Activated CD4-positive, alpha-beta memory T cell treated with anti-CD3 and anti-CD28 coated beads for 36 hours (primary cell): ENCODE results near the gene DHRS7B. TPM values are rescaled to one million over a fixed set of nuclear protein-coding genes. Genes with fewer than 3 reads are reported as not detected.
"Not testable (repeated sequence)": the region's sequence is repeated elsewhere in the genome, so short reads cannot be mapped to it uniquely, and the experiment has no call there.

Experiments used
- CTCF ChIA-PET: fragments of 350-600 bp; sonication (Branson Sonifier 250); formaldehyde crosslinking; loops from one replicate; lab custom pipeline; 2021; ENCODE audit warnings: antibody characterized with exemption, inconsistent platforms; lab: Charles Lee
- POLR2A ChIA-PET: fragments of 350-600 bp; sonication (Branson Sonifier 250); formaldehyde crosslinking; loops from one replicate; lab custom pipeline; 2021; ENCODE audit warnings: antibody characterized with exemption; lab: Charles Lee
- DNase-seq: peaks from one replicate; pipeline ENCODE4 v3.0.0-alpha.2; 2020
- H3K27ac Mint-ChIP-seq: one replicate; pipeline ENCODE4 v1.8.0; 2021; ENCODE audit warnings: mixed read lengths
- H3K27me3 Mint-ChIP-seq: one replicate; pipeline ENCODE4 v1.8.0; 2021; ENCODE audit warnings: mixed read lengths
- H3K36me3 Mint-ChIP-seq: one replicate; pipeline ENCODE4 v1.8.0; 2021; ENCODE audit warnings: mixed read lengths
- H3K4me1 Mint-ChIP-seq: one replicate; pipeline ENCODE4 v1.8.0; 2021; ENCODE audit warnings: low read depth, mixed read lengths
- H3K4me3 Mint-ChIP-seq: one replicate; pipeline ENCODE4 v1.8.0; 2021; ENCODE audit warnings: mild to moderate bottlenecking, mixed read lengths
- H3K9me3 Mint-ChIP-seq: one replicate; pipeline ENCODE4 v1.8.0; 2021; ENCODE audit warnings: mixed read lengths
- intact Hi-C: fragments of 100-400 bp; cut with micrococcal nuclease; formaldehyde crosslinking; loops from one replicate; pipeline ENCODE4 v1.15.1; 2023
- total RNA-seq, 2 experiments: library from RNA; stranded (reverse); gene quantifications; one replicate each; pipeline ENCODE4 v1.2.3, GENCODE V29; 2021

Gene DHRS7B
- total RNA-seq, 2 experiments from 2014 or later, result 13.5 to 15.9 TPM

DNA sequence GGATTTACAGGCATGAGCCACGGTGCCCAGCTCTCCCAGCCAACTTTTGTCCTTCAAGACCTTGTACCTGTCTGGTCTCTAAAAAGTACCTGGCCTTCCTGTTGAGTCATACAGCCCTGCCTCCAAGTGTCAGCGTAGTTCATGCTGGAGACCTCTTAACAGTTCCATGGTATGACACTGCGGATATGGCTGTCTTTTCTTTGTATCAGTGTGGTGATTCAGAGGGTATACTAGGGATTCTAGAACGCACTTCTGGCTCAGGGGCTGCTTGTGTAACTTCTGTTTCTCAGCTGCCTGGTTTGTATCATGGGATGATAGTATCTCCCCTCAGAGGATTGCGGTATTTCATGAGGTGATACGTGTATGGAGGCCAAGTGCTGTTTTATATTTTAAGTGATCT lies 89.2 kb downstream of the DHRS7B start:
- H3K27me3 Mint-ChIP-seq, result no peaks in the 10 kb centered on the region
- peak overlapping the region; percentile 84 for H3K4me3 Mint-ChIP-seq
- ChIA-PET CTCF (interaction anchor here (1.9 kb wide), 1 partner anchor 97 kb away, joined by 5 read pairs; no protein-coding TSS in a partner anchor), POLR2A (interaction anchor here (0.6 kb wide), 1 partner anchor 21 kb away, joined by 5 read pairs; no protein-coding TSS in a partner anchor)
- no peak for DNase-seq
- peaks cover 4% of the 10 kb centered on the region for H3K36me3 Mint-ChIP-seq
- no peaks in the 10 kb centered on the region for H3K9me3 Mint-ChIP-seq
- H3K27ac Mint-ChIP-seq, result no peak overlapping the region
- peaks cover 59% of the 10 kb centered on the region for H3K4me1 Mint-ChIP-seq
- intact Hi-C loops, result loop anchor here (2.0 kb wide), 1 partner anchor 37 kb away; the partner anchor contains the start of gene NATD1

DNA sequence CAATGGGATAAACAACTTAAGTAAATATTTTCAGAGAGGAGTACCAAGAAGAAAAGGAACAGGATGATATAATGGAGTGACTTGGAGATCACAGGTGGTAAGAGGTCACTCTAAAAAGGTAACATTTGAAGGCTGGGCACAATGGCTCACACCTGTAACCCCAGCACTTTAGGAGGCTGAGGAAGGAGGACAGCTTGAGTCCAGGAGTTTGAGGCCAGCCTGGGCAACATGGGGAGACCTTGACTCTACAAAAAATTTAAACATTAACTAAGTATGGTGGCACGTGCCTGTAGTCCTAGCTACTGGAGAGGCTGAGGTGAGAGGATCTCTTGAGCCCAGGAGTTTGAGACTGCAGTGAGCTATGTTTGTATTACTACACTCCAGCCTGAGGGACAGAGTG lies 90.6 kb downstream of the DHRS7B start:
- no peak overlapping the region for H3K4me3 Mint-ChIP-seq
- POLR2A ChIA-PET, result no interaction called here
- CTCF ChIA-PET, result interaction anchor here (1.9 kb wide), 1 partner anchor 98 kb away, joined by 5 read pairs; no protein-coding TSS in a partner anchor
- no peak for DNase-seq
- intact Hi-C loops, result no loop called here
- peaks cover 47% of the 10 kb centered on the region for H3K4me1 Mint-ChIP-seq
- no peaks in the 10 kb centered on the region for H3K27me3 Mint-ChIP-seq
- no peak overlapping the region for H3K27ac Mint-ChIP-seq
- H3K36me3 Mint-ChIP-seq, result peaks cover 12% of the 10 kb centered on the region
- H3K9me3 Mint-ChIP-seq, result peaks cover 2% of the 10 kb centered on the region

DNA sequence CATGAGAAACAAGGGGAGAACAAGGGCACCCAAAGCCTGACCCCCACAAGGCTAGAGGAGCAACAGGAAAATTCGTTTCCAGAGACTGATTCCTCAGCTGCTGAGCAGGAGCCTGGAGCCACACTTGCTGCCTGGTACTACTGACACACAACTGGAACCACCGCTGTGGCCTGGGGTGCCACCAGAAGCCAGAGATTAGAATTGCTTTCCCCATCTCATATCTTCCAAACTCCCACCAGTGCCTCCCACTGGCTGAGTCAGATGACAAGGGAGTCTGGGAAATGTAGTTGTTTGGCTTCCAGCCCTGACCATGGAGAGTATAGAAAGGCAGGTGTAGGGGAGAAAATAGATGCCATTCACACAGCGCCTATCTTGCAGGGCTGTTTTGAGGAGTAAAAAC lies 91.3 kb downstream of the DHRS7B start:
- peak; percentile 77 for DNase-seq
- Mint-ChIP-seq H3K4me3 (no peak overlapping the region), H3K4me1 (peaks cover 40% of the 10 kb centered on the region), H3K27ac (no peak overlapping the region), H3K27me3 (no peaks in the 10 kb centered on the region), H3K36me3 (peaks cover 12% of the 10 kb centered on the region), H3K9me3 (peaks cover 2% of the 10 kb centered on the region)
- ChIA-PET CTCF (no interaction called here), POLR2A (no interaction called here)
- intact Hi-C loops, result no loop called here

DNA sequence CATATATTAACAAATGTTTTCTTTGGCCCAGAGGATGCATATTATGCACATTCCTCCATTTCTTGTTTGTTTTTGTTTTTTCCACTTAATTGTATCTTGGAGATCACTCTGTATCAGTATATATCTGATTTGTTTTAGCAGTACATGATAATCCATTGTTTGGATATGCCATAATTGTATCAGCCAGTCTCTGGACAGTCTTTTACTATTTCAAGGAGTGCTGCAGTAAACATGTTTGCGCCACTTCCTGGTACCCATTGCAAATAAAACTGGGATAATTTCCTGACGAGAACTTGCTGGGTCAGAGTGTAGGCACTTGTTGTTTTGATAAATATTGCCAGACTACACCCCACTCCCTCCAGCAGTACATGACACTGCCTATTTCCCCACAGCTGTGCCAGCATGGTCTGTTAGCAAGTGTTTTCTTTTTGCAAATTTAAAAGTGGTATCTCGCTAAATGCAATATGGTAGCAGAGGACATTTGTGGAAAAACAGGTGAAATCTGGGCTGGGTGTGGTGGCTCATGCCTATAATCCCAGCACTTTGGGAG lies 92.1 kb downstream of the DHRS7B start:
- no peak overlapping the region for H3K4me3 Mint-ChIP-seq
- DNase-seq, result no peak
- peaks cover 12% of the 10 kb centered on the region for H3K36me3 Mint-ChIP-seq
- ChIA-PET POLR2A (no interaction called here), CTCF (no interaction called here)
- no peak overlapping the region for H3K27ac Mint-ChIP-seq
- H3K27me3 Mint-ChIP-seq, result no peaks in the 10 kb centered on the region
- intact Hi-C loops, result no loop called here
- peaks cover 37% of the 10 kb centered on the region for H3K4me1 Mint-ChIP-seq
- H3K9me3 Mint-ChIP-seq, result peaks cover 2% of the 10 kb centered on the region

DNA sequence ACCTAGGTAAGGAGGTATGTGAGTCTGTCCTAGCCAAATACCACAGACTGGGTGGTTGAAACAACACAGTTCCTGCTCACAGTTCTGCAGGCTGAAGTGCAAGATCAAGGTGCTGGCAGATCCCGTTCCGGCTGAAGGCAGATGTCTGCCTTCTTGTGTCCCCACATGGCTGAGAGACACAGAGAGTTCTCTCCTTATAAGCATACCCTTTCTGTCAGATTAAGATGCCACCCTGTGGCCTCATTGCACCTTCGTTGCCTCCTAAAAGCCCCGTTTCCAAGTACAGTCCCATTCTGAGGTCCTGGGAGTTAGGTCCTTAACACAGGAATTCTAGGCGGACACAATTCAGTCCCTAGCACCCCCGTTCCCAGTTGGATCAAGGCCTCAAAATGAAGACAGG lies 96.3 kb downstream of the DHRS7B start:
- Mint-ChIP-seq H3K27me3 (no peaks in the 10 kb centered on the region), H3K4me1 (peaks cover 5% of the 10 kb centered on the region), H3K36me3 (peaks cover 10% of the 10 kb centered on the region), H3K27ac (no peak overlapping the region), H3K4me3 (no peak overlapping the region), H3K9me3 (peaks cover 2% of the 10 kb centered on the region)
- CTCF ChIA-PET, result no interaction called here
- POLR2A ChIA-PET, result no interaction called here
- no peak for DNase-seq
- intact Hi-C loops, result no loop called here

DNA sequence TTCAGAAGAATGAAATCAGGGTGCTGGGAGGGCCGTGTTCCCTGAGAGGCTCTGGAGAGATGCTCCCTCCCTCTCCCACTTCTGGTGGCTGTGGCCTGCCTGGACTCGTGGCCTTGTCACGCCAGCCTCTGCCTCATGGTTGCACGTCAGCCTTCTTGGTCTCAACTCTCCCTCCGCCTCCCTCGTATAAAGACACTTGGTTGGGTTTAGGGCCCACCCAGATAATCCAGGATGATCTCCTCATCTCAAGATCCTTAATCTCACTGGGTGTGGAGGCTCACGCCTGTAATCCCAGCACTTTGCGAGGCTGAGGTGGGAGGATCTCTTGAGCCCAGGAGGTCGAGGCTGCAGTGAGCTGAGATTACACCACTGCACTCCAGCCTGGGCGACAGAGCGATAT lies 100.5 kb downstream of the DHRS7B start:
- POLR2A ChIA-PET, H3K27ac Mint-ChIP-seq, H3K4me1 Mint-ChIP-seq, CTCF ChIA-PET, H3K9me3 Mint-ChIP-seq, DNase-seq, intact Hi-C loops, H3K27me3 Mint-ChIP-seq, H3K4me3 Mint-ChIP-seq, H3K36me3 Mint-ChIP-seq: not testable (repeated sequence)

DNA sequence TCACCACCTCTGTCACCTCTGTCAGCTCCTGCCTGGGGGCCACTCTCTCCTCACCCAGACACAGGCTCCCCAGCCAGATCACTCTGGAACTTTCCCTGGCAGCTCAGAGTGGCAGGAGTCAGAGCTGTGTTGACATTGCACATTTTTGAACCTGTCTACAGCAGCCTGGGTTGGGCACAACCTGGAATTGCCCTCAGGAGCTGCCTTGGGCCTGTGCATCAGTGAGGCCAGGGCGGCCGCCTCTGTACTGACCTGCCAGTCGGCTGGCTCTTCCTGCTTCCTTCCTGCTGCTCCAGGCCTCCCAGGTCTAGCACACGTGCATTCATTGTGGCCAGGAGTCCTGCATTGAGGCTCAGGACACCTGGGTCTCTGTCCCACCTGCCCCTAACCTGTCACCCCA lies 101.3 kb downstream of the DHRS7B start:
- peaks cover 4% of the 10 kb centered on the region for H3K36me3 Mint-ChIP-seq
- intact Hi-C loops, result no loop called here
- CTCF ChIA-PET, result no interaction called here
- POLR2A ChIA-PET, result no interaction called here
- H3K4me1 Mint-ChIP-seq, result no peaks in the 10 kb centered on the region
- no peak for DNase-seq
- no peaks in the 10 kb centered on the region for H3K27me3 Mint-ChIP-seq
- peaks cover 8% of the 10 kb centered on the region for H3K9me3 Mint-ChIP-seq
- H3K27ac Mint-ChIP-seq, result no peak overlapping the region
- no peak overlapping the region for H3K4me3 Mint-ChIP-seq

DNA sequence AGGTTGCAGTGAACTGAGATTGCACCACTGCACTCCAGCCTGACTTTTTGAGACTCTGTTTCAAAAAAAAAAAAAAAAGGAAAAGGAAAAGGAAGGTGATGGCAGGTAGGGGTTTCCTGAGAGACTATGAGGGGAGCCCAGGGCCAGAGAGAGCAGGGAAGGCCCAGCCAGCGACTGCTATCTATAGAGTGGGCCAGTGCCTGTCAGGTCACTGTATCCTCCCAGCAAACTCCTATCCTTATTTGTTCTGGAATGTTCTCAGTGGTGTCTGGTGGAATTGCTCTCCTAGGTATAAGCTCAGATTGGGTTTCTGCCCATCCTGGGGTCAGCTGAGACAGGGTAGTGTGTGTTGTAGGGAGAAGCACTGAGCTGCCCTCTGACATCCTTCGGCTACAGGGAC lies 102.1 kb downstream of the DHRS7B start:
- peaks cover 4% of the 10 kb centered on the region for H3K36me3 Mint-ChIP-seq
- peaks cover 8% of the 10 kb centered on the region for H3K9me3 Mint-ChIP-seq
- CTCF ChIA-PET, result no interaction called here
- DNase-seq, result no peak
- H3K4me1 Mint-ChIP-seq, result no peaks in the 10 kb centered on the region
- intact Hi-C loops, result no loop called here
- POLR2A ChIA-PET, result interaction anchor here (0.7 kb wide), 1 partner anchor 271 kb away, joined by 7 read pairs; no protein-coding TSS in a partner anchor
- H3K27ac Mint-ChIP-seq, result no peak overlapping the region
- no peak overlapping the region for H3K4me3 Mint-ChIP-seq
- no peaks in the 10 kb centered on the region for H3K27me3 Mint-ChIP-seq

DNA sequence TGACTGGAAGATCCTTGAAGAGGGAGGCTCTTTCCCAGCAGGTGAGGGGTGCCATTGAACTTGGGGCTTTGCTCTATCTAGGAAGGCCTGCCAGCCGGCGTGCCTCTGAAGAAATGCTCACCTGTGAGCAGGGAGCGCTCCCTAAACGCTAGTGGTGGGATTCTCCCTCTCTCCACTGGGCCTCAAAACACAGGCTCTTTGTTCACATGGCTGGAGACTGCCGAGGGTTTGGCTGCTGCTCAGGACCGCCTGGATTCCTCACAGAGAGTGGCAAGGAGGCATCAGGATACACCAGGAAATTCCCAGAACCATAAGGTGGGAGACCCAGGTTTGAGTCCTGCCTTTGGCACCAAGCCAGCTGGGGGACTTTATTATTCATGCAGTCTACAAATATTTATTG lies 104.8 kb downstream of the DHRS7B start:
- Mint-ChIP-seq H3K4me3 (no peak overlapping the region), H3K27ac (no peak overlapping the region), H3K9me3 (peaks cover 8% of the 10 kb centered on the region), H3K4me1 (no peaks in the 10 kb centered on the region), H3K36me3 (peaks cover 4% of the 10 kb centered on the region), H3K27me3 (no peaks in the 10 kb centered on the region)
- ChIA-PET CTCF (no interaction called here), POLR2A (no interaction called here)
- intact Hi-C loops, result no loop called here
- no peak for DNase-seq

DNA sequence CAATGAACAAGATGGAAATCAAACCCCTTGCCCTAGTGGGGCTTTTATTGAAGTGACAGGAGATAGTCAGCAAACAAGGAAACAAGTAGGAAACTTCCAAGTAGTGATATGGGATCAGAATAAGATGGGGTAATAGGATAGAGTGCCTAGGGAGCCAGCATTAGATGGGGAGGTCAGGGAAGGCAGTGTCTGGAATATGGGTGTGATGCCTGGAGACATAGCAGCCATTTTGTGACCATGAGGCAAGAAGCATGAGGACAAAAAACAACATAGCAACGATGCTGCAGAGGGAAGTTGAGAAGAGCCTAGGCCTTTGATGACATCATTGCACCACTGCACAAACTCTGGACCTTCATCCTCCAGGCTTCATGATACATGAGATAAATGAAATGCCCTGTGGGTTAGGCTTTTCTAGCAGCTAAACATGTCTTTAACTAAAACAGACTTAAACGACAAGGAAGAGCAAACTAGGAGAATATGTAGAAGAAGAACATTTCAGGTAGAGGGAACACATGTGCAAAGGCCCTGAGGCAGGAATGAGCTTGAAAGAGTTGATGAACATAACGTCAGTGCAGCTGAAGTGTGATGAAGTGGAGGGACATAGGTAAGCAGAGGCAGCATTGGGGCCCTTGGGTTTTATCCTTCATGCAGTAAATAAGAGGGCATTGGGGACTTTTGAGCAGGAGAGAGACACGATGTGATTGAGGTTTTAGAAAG lies 105.4 kb downstream of the DHRS7B start:
- Mint-ChIP-seq H3K4me1 (no peaks in the 10 kb centered on the region), H3K36me3 (peaks cover 4% of the 10 kb centered on the region), H3K27me3 (no peaks in the 10 kb centered on the region), H3K9me3 (peaks cover 8% of the 10 kb centered on the region), H3K27ac (no peak overlapping the region), H3K4me3 (no peak overlapping the region)
- no peak for DNase-seq
- intact Hi-C loops, result no loop called here
- ChIA-PET CTCF (no interaction called here), POLR2A (no interaction called here)

DNA sequence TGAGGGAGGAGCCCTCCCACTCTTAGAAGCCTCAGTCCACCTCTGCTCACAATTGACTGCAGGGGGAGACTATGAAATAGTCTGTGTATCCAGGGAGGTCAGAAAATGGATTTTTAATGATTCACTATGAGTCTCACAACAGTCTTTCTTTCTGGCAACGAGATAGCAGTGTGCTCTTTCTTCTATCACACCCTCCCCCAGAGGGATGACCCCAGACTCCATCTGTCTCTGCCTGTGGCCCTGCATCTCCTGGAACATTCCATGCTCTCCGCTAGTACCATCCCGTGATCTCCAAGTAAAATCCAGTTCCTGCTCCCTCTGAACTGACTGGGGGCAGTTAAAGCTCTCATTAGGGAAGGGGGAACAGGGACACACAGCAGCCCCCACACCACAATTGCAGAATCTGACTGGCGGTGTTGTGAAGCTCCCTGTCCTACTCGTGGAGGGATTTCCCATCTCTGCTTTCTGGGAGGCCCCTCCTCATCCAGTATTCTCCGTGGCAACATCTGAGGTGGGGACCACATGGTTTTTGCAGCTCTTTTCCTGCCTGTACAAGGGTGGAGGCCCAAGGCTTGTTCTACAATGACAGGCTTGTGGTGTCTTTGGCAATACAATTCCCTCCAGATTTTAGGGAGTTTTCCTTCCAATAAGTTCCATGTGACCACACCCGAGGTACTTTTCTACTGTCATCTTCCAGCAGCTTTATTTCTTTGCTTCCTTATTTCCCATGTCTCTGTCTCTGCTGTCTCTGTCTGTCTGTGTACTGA lies 107.0 kb downstream of the DHRS7B start:
- Mint-ChIP-seq H3K27ac (no peak overlapping the region), H3K9me3 (peaks cover 8% of the 10 kb centered on the region), H3K36me3 (peaks cover 4% of the 10 kb centered on the region), H3K4me3 (no peak overlapping the region), H3K27me3 (no peaks in the 10 kb centered on the region), H3K4me1 (no peaks in the 10 kb centered on the region)
- no peak for DNase-seq
- POLR2A ChIA-PET, result no interaction called here
- intact Hi-C loops, result no loop called here
- CTCF ChIA-PET, result no interaction called here

DNA sequence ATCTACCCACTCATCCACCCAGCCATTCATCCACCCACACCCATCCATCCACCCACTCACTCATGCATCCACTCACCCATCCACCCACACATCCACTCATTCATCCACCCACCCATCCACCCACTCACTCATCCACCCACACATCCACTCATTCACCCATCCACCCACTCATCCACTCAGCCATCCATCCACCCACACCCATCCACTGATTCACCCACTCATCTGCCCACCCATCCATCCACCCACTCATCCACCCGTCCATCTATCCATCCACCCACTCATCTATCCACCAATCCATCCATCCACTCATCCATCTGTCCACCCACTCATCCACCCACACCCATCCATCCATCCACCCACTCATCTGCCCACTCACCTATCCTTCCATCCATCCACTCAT lies 109.2 kb downstream of the DHRS7B start:
- intact Hi-C loops, result no loop called here
- Mint-ChIP-seq H3K27ac (no peak overlapping the region), H3K4me1 (no peaks in the 10 kb centered on the region), H3K9me3 (peaks cover 8% of the 10 kb centered on the region), H3K27me3 (no peaks in the 10 kb centered on the region), H3K4me3 (no peak overlapping the region), H3K36me3 (peaks cover 4% of the 10 kb centered on the region)
- ChIA-PET POLR2A (no interaction called here), CTCF (no interaction called here)
- no peak for DNase-seq
